Measurements from ENCODE around the gene WDR81.
A peak's percentile ranks its signal among the peaks of the same experiment; 100 is the strongest.
"Not testable (repeated sequence)": the region's sequence is repeated elsewhere in the genome, so short reads cannot be mapped to it uniquely, and the experiment has no call there.

WDR81 gene

DNA sequence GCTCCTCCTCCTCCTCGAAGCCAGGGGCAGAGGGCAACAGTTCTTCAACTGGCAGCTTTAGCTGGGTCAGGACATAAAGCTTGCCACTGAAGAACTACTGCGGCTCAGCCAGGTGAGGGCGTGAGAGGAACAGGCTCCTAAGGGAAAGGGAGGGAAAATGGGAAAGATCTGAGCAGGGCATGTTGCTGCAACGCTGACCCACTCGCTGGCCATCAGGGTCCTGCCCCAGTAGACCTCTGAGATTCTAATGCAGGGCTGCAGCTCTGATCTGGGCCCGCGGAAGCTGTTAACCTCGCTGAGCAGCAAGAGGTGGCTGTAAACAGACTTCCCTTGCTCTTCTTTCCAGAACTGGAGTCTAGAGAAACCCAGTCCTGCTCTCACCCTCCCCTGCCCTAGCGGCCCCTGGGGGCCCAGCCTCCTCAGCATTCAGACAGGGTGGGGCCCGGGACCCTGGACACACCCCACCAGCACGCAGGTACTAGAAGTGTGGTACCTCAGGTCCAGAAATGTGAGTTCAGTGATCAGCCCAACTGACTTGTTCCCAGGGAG is 10.6 kb upstream of the WDR81 start:
- DNase-seq = peak; percentile 25

DNA sequence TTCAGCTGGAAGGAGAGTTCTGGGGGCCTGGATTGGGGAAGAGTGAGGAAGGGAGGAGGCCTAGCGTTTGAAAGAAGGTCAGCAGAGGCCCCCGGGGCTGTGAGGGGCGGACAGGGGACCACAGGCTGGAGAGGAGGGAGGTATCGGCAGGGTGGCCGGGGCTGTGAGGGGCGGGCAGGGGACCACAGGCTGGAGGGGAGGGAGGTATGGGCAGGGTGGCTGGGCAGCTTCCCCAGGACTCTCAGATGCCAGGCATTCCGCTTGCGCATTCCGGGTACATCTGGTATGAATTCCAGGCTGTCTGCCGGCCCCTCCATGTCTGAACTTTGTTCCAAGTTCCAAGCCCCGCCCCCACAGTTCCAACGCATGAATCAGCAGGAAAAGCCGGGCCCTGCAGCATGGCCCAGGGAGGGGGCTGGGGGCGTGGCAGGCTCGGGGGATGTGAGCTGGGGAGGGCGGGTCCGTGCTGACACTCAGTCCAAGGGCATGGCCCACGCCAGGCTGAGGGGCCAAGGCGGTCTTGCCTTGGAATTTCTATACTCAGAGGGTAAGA is 10.0 kb upstream of the WDR81 start:
- DNase-seq = peak; percentile 93

DNA sequence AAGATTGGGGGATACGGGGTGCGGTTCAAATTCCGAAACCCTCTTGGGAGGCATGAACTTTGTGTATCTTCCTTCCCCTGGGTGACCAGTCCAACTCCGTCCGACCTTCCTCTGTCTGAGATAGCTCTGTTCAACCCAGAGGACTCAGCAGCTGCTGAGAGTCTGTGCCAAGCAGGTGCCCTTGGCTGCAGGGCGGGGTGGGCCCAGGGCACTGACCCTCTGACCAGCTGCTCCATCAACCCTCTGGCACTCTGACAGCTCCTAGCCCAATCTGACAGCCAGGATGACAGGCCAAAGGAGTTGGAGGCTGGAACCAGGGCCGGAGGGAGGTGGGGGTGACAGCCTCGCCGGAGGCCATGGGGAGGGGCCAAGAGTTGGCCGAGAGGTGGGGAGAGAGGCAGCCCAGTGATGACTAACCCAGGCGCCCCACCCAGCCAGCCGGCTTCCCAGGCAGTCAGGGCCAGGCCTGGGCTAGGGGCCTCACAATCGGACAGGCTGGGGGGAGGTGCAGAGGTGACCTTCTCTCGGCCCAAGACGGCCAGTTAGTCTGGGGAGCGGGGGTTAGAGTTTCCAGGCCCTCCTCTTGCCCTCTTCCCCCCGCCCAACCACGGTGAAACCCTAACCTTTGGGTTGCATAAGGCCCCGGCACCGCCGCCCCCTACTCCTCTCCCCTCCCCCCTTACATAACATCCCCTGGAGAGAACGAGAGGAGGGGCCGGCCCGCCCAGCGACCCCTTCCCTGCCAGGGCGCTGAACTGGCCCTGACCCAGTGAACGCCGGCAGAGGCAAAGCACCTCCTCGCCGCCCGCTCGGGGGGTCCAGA is 9.3 kb upstream of the WDR81 start:
- peak; percentile 65 for DNase-seq

DNA sequence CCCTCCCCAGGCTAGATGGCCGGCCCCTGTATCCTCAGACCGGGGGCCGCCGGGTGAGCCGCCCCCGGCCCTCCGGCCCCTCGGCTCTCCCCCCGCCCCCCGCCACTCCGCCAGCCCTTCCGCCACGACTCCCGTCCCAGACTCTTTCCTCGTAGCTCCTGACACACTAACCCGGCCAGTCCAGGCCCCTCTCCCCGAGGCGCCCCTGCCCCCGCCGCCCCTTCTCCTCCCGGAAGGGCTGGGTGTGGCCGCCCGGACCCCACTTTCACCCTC is 8.8 kb upstream of the WDR81 start:
- DNase-seq = no peak

DNA sequence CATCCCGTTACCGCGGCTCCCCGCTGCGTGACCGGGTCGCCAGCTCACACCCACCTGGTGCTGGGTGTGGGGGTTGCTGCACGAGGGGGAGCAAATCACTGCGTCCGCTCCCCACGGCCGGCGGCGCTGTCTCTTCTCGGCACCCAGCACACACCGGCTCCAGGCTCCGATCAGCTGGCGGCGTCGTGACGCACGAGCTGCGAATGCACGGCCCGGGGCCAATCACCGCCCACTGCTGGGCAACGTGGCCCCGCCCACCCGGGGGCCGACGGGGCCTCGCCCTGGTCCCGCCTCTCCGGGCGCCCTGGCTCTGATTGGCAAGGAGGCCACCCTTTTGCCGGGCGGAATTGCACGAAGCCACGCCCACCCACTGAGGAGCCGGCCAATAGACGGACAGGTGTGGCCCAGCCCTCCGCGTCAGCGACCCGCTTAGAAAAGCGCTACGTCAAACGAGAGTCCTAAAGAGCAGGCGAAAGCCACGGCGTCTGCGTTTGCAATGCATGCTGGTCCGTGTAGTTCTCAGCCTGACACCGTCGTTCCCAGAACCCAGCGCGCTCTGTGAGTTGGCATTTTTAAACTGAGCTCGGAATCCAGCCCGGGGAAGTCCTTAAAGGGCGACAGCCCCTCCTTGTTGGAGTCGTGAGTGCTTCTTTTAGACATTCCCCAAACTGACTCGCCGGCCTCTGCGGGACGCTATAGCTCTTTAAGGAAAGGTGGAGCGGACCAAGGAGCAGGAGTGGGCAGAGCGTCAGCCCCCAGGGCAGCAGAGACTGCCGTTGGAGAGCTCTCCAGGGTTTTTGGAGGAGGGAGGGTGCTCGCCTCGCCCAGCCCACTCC is 8.2 kb upstream of the WDR81 start:
- DNase-seq = peak; percentile 99

DNA sequence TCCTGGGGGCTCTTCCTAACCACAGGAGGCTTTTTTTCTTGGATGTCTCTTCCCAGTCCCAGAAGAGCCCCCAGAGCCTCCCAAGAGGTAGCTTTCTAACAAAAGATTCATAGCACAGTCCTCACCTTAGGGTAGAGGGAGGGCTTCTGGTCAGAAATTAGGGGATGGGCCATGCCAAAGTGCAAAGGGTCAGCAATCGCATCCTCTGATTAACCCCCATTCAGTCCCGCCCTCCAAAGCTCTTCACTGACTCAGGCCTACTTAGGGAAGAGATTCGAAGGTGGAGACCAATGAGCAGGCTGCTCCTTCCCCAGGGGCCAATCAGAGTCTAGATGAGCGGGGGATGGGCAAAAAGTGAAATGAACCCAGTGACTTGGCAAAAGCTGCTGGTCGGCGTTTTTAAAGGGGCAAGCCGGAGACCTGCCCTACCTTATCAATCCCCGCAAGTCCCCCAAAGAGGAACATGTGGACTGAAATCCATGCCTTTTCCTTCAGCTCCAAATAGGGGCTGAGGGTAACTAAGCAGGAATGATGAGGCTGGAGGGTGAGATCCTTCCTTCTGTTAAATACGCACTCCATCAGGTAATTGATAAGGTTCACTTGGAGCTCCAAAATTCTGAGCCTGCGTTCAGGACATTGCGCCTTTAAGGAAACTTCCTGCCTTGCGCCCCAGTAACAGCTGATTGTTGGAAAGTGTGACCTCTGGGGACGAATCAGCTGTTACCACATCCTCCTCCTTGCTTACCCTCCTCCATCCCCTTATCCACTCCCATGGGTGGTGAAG is 7.4 kb upstream of the WDR81 start:
- peak; percentile 99 for DNase-seq

DNA sequence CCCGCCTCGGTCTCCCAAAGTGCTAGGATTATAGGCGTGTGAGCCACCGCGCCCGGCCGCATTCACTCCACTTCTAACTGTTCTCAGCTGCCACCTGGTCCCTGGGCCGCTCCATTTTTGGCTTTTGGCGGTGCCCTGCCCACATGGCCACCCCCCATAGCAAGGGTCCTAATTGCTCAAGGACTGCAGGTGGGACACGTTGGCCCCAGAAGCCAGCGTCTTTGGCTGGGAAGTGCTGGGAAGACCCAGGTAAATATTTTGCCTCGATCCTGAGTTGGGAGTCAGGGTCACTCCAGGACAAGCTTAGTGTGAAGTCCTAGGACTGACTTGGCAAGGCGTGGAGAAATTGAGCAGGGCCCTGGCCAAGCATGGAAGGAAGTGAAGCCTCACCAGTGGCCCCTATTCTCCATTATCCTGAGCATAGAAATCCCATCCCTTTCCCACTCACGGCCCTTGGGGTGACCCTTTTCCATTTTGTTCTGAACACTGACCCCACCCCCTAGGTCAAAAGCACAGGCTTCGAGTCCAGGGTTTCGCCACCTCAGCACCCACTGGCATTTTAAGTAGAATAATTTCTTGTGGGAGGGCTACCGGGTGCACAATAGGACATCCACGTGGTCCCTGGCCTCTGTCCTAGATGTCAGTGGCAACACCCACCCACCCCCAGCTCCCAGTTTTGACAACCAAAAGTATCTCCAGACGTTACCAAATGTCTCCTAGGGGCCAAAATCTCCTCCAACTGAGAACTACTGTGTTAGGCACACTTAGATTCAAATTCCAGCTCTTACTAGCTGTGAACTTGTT is 5.9 kb upstream of the WDR81 start:
- DNase-seq = no peak

DNA sequence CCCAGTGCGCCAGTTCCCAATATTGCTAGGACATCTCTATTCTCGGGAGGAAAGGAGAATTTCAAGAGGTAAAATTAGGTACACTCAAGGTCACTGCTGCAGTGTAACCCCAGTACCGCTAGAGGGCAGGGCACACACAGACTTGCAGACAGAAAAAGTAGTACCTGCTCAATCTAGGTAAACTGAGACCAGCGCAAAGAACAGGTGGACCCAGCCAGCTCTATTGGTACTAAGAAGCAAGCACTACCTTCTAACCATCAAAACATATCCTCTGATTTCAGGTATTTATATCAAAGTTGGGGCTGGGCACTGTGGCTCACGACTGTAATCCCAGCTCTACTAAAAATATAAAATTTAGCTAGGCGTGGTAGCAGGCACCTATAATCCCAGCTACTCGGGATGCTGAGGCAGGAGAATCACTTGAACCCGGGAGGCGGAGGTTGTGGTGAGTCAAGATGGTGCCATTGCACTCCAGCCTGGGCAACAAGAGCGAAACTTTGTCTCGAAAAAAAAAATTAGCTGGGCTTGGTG is 3.6 kb upstream of the WDR81 start:
- DNase-seq = peak; percentile 44

DNA sequence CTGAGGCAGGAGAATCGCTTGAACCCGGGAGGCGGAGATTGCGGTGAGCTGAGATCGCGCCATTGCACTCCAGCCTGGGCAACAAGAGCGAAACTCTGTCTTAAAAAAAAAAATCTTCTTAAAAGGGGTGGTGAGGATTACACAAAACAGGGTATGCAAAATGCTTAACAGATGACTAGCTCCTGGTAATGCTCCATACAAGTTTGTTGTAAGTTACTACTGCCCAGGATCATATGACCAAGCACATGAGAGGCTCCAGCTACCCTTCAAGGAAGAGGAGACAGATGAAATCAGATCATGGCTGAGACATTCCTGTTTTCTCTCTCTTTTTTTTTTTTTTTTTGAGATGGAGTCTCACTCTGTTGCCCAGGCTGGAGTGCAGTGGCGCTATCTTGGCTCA is 2.5 kb upstream of the WDR81 start:
- DNase-seq = not testable (repeated sequence)

DNA sequence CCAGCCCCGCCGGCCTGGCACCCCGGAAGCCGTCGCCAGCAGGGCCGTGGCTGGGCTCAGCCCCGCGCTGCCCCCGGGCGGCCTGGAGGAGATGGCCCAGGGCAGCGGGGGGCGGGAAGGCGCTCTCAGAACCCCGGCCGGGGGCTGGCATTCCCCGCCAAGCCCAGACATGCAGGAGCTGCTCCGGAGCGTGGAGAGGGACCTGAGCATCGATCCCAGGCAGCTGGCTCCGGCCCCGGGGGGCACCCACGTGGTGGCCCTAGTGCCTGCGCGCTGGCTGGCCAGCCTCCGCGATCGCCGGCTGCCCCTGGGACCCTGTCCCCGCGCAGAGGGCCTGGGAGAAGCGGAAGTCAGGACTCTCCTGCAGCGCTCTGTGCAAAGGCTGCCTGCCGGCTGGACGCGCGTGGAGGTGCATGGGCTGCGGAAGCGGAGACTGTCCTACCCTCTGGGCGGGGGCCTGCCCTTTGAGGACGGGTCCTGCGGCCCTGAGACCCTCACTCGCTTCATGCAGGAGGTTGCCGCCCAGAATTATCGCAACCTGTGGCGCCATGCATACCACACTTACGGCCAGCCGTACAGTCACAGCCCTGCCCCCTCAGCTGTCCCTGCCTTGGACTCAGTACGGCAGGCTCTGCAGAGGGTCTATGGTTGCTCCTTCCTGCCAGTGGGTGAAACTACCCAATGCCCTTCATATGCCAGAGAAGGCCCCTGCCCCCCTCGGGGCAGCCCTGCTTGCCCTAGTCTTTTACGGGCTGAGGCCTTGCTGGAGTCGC is 551 bp downstream of the WDR81 start:
- no peak for DNase-seq

DNA sequence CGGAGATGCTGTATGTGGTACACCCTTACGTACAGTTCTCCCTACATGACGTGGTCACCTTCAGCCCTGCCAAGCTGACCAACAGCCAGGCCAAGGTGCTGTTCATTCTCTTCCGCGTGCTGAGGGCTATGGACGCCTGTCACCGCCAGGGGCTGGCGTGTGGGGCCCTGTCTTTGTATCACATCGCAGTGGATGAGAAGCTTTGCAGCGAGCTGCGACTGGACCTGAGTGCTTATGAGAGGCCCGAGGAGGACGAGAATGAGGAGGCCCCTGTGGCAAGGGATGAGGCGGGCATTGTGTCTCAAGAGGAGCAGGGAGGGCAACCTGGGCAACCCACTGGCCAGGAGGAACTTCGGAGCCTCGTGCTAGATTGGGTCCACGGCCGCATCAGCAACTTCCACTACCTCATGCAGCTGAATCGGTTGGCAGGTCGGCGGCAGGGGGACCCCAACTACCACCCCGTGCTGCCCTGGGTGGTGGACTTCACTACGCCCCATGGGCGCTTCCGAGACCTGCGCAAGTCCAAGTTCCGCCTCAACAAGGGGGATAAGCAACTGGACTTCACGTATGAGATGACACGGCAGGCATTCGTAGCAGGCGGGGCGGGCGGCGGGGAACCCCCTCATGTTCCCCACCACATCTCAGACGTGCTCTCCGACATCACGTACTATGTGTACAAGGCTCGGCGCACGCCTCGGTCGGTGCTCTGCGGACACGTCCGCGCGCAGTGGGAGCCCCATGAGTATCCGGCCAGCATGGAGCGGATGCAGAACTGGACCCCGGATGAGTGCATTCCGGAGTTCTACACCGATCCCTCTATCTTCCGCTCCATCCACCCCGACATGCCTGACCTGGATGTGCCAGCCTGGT is 1.4 kb downstream of the WDR81 start:
- DNase-seq = no peak

DNA sequence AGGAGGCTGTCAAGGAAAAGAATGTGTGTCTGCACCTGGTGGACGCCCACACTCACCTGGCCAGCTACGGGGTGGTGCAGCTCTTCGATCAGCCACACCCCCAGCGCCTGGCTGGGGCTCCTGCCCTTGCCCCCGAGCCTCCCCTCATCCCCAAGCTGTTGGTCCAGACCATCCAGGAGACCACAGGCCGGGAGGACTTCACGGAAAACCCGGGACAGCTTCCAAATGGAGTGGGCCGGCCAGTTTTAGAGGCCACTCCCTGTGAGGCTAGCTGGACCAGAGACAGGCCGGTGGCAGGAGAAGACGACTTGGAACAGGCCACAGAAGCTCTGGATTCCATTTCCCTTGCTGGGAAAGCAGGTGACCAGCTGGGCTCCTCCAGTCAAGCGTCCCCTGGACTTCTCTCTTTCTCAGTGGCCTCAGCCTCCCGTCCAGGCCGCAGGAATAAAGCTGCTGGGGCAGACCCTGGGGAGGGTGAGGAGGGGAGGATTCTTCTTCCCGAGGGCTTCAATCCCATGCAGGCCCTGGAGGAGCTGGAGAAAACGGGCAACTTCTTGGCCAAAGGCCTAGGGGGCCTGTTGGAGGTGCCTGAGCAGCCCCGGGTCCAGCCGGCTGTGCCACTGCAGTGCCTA is 2.2 kb downstream of the WDR81 start:
- DNase-seq = no peak

DNA sequence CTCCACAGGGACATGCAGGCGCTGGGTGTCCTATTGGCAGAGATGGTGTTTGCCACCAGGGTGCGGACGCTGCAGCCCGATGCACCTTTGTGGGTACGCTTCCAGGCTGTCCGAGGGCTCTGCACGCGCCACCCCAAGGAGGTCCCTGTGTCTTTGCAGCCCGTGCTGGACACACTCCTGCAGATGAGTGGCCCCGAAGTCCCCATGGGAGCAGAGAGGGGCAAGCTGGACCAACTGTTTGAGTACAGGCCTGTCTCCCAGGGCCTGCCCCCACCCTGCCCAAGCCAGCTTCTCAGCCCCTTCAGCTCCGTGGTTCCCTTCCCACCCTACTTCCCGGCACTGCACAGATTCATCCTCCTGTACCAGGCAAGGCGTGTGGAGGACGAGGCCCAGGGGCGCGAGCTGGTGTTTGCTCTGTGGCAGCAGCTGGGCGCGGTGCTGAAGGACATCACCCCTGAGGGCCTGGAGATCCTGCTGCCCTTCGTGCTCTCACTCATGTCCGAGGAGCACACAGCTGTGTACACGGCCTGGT is 2.8 kb downstream of the WDR81 start:
- no peak for DNase-seq

DNA sequence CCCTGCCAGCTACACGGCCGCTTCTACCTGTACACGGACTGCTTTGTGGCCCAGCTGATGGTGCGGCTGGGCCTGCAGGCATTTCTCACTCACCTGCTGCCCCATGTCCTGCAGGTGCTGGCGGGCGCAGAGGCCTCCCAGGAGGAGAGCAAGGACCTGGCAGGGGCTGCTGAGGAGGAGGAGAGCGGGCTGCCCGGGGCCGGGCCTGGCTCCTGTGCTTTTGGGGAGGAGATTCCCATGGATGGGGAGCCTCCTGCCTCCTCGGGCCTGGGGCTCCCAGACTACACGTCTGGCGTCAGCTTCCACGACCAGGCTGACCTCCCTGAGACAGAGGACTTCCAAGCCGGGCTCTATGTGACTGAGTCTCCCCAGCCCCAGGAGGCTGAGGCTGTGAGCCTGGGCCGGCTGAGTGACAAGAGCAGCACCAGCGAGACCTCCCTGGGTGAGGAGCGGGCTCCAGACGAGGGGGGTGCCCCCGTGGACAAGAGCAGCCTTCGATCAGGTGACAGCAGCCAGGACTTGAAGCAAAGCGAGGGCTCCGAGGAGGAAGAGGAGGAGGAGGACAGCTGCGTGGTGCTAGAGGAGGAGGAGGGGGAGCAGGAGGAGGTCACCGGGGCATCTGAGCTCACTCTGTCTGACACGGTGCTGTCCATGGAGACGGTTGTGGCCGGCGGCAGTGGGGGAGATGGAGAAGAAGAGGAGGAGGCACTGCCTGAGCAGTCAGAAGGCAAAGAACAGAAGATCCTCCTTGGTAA is 3.5 kb downstream of the WDR81 start:
- DNase-seq = peak; percentile 21

DNA sequence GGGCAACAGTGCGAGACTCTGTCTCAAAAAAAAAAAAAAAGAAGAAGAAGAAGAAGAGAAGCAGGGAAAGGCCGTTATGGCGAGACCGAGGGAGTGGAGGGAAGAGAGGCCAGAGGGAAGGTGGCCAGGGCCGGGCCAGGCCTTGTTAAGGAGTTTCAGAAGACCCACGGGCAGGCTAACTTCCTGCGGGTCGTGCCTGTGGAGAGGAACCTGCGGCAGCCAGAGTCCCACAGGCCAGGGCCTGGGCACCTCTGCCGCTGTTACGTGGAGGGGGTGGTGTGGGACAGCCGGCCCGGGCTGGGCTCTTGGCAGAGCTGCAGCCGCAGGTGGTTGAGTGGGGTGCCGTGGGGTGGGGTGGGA is 5.4 kb downstream of the WDR81 start:
- DNase-seq = no peak

DNA sequence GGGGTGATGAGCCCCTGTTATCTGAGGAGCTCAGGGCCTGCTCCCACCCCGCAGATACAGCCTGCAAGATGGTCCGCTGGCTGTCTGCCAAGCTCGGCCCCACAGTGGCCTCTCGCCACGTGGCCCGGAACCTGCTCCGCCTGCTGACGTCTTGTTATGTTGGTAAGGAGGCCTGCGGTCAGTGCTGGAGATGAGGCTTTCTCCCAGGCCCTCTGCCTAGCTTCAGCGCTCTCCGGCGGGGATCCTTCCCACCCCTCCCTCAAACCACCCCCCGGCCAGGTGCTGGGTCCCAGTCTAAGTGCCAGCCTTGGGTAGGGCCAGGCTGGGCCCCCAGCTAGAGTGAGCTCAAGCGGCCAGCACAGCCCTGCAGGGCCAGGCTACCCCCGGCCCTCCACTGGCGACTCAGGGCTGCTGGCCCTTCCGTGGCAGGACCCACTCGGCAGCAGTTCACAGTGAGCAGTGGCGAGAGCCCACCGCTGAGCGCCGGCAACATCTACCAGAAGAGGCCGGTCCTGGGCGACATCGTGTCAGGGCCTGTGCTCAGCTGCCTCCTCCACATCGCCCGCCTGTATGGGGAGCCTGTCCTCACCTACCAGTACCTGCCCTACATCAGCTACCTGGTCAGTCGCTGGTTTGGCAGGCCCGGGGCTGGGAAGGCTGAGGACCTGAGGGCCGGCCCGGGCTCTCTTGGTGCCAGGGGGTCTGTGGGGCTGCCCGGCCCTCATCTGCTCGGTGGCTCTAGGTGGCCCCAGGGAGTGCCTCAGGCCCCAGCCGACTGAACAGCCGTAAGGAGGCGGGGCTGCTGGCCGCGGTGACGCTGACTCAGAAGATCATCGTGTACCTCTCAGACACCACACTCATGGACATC is 6.1 kb downstream of the WDR81 start:
- DNase-seq = no peak

DNA sequence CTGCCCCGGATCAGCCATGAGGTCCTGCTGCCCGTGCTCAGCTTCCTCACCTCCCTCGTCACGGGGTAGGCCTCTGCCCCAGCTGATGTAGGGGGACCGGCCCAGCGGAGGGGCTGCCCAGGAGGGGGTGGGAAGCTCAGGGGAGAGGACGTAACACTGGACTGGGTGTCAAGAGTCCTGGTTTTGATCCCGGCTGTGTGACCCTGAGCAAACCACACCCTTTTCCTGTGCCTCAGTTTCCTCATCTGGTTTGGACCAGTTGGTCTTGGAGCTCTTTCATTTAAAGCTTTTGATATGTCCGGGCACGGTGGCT is 6.6 kb downstream of the WDR81 start:
- DNase-seq = no peak

All from kidney glomerular epithelial cell (primary cell).